K562 (cell line): ENCODE measurements around the gene CLK3. TPM values are rescaled to one million over a fixed set of nuclear protein-coding genes. Genes with fewer than 3 reads are reported as not detected.

ENCODE experiments used
- DDX20 ChIP-seq: fragments of 450-650 bp; IDR thresholded peaks from 2 replicates; pipeline ENCODE4 v1.6.1; 2016; ENCODE audit warnings: missing genetic modification characterization, low read depth, mild to moderate bottlenecking, missing compliant biosample characterization, moderate library complexity
- FIP1L1 ChIP-seq: fragments of 200-400 bp; formaldehyde crosslinking; IDR thresholded peaks from 2 replicates; pipeline ENCODE4 v1.6.1; 2018; ENCODE audit warnings: mild to moderate bottlenecking, low read depth, low read length; ENCODE audit not compliant: poor library complexity, severe bottlenecking
- HNRNPUL1 ChIP-seq: fragments of 200-400 bp; formaldehyde crosslinking; IDR thresholded peaks from 2 replicates; pipeline ENCODE4 v1.6.1; 2017; ENCODE audit warnings: low read length
- KDM5B ChIP-seq: fragments of 200-600 bp; sonication (generic); IDR thresholded peaks from 2 replicates; pipeline ENCODE4 v1.6.1; 2012; ENCODE audit warnings: low read depth, mild to moderate bottlenecking, moderate library complexity, low read length, control low read depth, inconsistent platforms; ENCODE audit not compliant: insufficient replicate concordance
- MAFF ChIP-seq: IDR thresholded peaks from 2 replicates; pipeline ENCODE4 v1.6.1; 2012; ENCODE audit warnings: low read length, improper control_type of control experiment
- MTA1 ChIP-seq: fragments of 450-650 bp; IDR thresholded peaks from 2 replicates; pipeline ENCODE4 v1.6.1; 2017; ENCODE audit warnings: borderline replicate concordance
- NCOA2 ChIP-seq, 2 experiments: fragments of 450-650 bp; IDR thresholded peaks; 2 replicates each; pipeline ENCODE4 v1.6.1; 2018; ENCODE audit warnings: mild to moderate bottlenecking in 2 of 2, moderate library complexity in 1 of 2; ENCODE audit not compliant: partially characterized antibody in 2 of 2
- NFRKB ChIP-seq: fragments of 450-650 bp; IDR thresholded peaks from 2 replicates; pipeline ENCODE4 v1.6.1; 2016; ENCODE audit warnings: low read depth
- OTX1 ChIP-seq: fragments of 450-650 bp; formaldehyde crosslinking; IDR thresholded peaks from 2 replicates; pipeline ENCODE4 v1.4.0; 2022; ENCODE audit warnings: mild to moderate bottlenecking
- PATZ1 ChIP-seq: fragments of 250-450 bp; sonication (Bioruptor Pico); IDR thresholded peaks from 2 replicates; pipeline ENCODE4 v1.5.0; 2020; ENCODE audit warnings: mild to moderate bottlenecking, borderline replicate concordance
- PRPF4 ChIP-seq: fragments of 200-400 bp; formaldehyde crosslinking; IDR thresholded peaks from one replicate; pipeline ENCODE4 v1.6.1; 2017; ENCODE audit warnings: low read length, low read depth, mild to moderate bottlenecking; ENCODE audit not compliant: insufficient read depth, poor library complexity, severe bottlenecking
- SMARCC2 ChIP-seq: fragments of 450-650 bp; IDR thresholded peaks from 2 replicates; pipeline ENCODE4 v1.6.1; 2017; ENCODE audit warnings: antibody characterized with exemption, moderate library complexity, mild to moderate bottlenecking, low read depth
- STAT6 ChIP-seq: sonication (generic); formaldehyde crosslinking; IDR thresholded peaks from 2 replicates; pipeline ENCODE4 v1.8.1; 2023; ENCODE audit warnings: mild to moderate bottlenecking, missing genetic modification reagents
- TFE3 ChIP-seq: fragments of 450-650 bp; formaldehyde crosslinking; IDR thresholded peaks from 2 replicates; pipeline ENCODE4 v1.4.0; 2020; ENCODE audit warnings: mild to moderate bottlenecking, mixed read lengths
- U2AF1 ChIP-seq: fragments of 200-400 bp; formaldehyde crosslinking; optimal IDR thresholded peaks from 2 replicates; pipeline ENCODE3; 2017; ENCODE audit warnings: mild to moderate bottlenecking, low read depth, low read length, moderate library complexity
- XRCC4 ChIP-seq: IDR thresholded peaks from one replicate; pipeline ENCODE4 v1.6.1; 2011; ENCODE audit not compliant: insufficient read depth, insufficient read length; ENCODE audit errors: extremely low read depth
- ZNF347 ChIP-seq: fragments of 450-650 bp; formaldehyde crosslinking; IDR thresholded peaks from 2 replicates; pipeline ENCODE4 v1.4.0; 2020; ENCODE audit warnings: low read depth, mild to moderate bottlenecking, moderate library complexity
- ZNF551 ChIP-seq: fragments of 250-450 bp; sonication (Bioruptor Pico); IDR thresholded peaks from 2 replicates; pipeline ENCODE4 v1.5.0; 2021; ENCODE audit warnings: mild to moderate bottlenecking, moderate library complexity
- ZZZ3 ChIP-seq: fragments of 450-650 bp; IDR thresholded peaks from 2 replicates; pipeline ENCODE4 v1.6.1; 2016; ENCODE audit warnings: antibody characterized with exemption, mild to moderate bottlenecking, moderate library complexity
- polyA plus RNA-seq, 8 experiments: library from polyadenylated mRNA; depleted of rRNA in 4 of 8; stranded (reverse) in 5 of 8; unstranded in 3 of 8; fragments of >200 nt; fragmentation: Nextera tagmentation in 2 of 8; fragmentation: Illumina TruSeq in 1 of 8; extraction: Ambion mirVana in 2 of 8; extraction: Trizol in 1 of 8; gene quantifications; 2 replicates each; pipeline versions ENCODE4 v1.2.1 to v1.2.3, GENCODE V29; 2011 to 2014; ENCODE audit warnings: inconsistent platforms in 1 of 8, missing spikeins in 1 of 8
- total RNA-seq, 7 experiments: library from RNA; depleted of rRNA in 6 of 7; stranded (reverse); fragments of >200 nt in 6 of 7; fragmentation: Illumina TruSeq in 2 of 7; extraction: Trizol in 2 of 7; gene quantifications; 2 replicates each; pipeline versions ENCODE4 v1.2.1 to v1.2.3, GENCODE V29; 2011 to 2021; ENCODE audit warnings: low replicate concordance in 1 of 7

The CLK3 gene
- total and polyA plus RNA-seq, 9 of the 15 experiments (the other 6 are each of a cell fraction or from before 2014, with no cell fraction given), result 1.2 to 95.2 (median 51.7) TPM

GRCh38 chr15:74610302-74610951 is 5.2 kb upstream of the CLK3 start (continued):
- TF ChIP-seq FIP1L1 (no peak), OTX1 (0 out of 2 replicates have a peak, but pooled peaks have one; percentile 22), STAT6 (no peak; the same call in 1 of the 2 replicates), KDM5B (no peak), NFRKB (no peak), PATZ1 (CRISPR knock-in tag) (no peak), ZNF551 (no peak), PRPF4 (no peak), NCOA2 (IDR thresholded peaks at IDR 0.05; ENCODE audit: partially characterized antibody in 2 of 2) (no peak), U2AF1 (no peak), ZNF347 (CRISPR knock-in tag) (no peak), XRCC4 (no peak), SMARCC2 (peak; percentile 60; the same call in 1 of the 2 replicates), ZZZ3 (no peak), TFE3 (CRISPR knock-in tag) (no peak), MTA1 (peak; percentile 56; the same call in 1 of the 2 replicates), MAFF (no peak), DDX20 (tag) (no peak), HNRNPUL1 (no peak)
